Fibroblast of villous mesenchyme (primary cell): ENCODE data around the gene GPX2. TPM values are rescaled to one million over a fixed set of nuclear protein-coding genes. Genes with fewer than 3 reads are reported as not detected.

Experiments used
- DNase-seq: peaks from one replicate; pipeline ENCODE4 v3.0.0-alpha.2; 2010; ENCODE audit warnings: low read depth
- H3K4me3 ChIP-seq: 2 replicates; pipeline ENCODE4 v1.5.1; 2011; ENCODE audit warnings: low read depth, mild to moderate bottlenecking, low read length
- CTCF ChIP-seq: IDR thresholded peaks from 2 replicates; pipeline ENCODE4 v1.5.1; 2012; ENCODE audit warnings: low read depth, mild to moderate bottlenecking, low read length; ENCODE audit not compliant: insufficient read depth
- total RNA-seq: library from RNA; depleted of rRNA; stranded (reverse); fragments of >200 nt; gene quantifications from 2 replicates; pipeline ENCODE4 v1.2.3, GENCODE V29; 2012

Gene GPX2
- total RNA-seq, 1 donor: not detected

GRCh38 chr14:64950889-64951288, 8.3 kb upstream of the GPX2 start:
- no peak for DNase-seq
- no peak overlapping the region for H3K4me3 ChIP-seq
- TF ChIP-seq CTCF: no peak

DNA sequence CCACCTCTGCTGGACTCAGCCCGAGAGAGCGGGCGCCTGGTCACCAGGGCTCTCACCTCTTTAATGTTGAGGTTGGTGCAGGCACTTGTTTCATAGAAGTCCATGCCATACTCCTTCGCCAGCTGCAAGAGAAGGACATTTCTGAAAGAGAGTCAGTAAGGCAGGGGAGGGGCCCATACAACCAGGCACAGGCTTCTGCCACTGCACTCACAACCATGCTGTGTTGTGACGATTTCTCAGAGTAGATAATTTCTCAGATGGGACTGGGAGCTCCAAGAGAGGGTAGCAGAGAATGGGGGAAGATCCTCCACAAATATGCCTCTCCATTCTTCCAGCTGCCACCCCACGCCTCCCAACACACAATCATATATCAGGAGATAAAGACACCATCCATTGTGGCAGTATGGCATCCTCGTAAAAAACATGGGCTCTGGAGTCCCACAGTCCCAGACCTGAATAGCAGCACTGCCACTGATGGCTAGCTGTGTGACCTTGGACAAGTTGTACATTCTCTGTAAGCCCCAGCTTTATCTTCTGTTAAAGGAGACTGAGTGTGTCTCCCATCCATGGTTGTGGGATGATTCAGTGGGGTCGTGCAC, 6.2 kb upstream of the GPX2 start:
- no peak overlapping the region for H3K4me3 ChIP-seq
- no peak for DNase-seq
- TF ChIP-seq CTCF: no peak

DNA sequence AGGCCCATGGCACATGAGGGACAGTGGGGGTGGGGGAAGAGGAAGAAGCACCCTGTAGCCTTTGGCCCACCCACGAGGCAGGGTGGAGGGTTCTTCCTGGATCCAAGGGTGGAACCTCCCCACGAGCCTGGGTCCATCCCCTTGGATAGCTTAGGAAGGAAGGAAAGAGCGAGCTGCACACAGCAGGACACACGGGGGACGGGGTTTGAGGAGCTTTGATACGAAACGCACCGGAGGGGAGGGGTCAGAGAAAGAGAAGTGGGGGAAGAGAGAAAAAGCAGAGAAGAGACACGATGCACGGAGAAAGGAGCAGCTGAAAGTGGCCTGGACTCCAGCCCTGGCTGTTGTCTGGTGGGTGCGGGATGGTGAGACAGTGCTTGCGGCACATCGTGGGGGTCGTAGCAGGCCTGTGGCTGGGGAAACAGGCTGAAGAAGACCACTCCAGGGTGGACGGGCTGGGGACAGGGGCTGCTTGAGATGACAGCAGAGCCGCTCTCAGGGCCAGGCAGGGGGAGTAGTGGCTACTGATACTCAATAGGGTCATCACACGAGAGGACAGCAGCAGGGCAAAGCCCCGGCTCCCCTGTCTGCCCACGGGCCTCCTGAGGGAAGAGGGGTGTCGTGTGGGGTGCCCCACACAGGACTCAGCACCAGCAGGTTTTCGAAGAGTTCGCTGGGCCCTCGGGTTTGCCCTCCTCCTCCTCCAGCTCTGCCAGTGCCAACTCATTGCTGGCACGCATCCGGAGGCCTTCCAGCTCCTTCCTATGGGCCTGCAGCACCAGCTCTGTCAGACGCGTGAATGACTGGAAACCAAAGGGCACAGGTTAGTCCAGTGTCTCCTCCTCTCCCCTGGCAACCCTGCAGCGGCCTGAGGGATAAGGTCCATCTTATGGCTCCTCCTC, 5.4 kb upstream of the GPX2 start:
- no peak for TF ChIP-seq CTCF
- DNase-seq: no peak

DNA sequence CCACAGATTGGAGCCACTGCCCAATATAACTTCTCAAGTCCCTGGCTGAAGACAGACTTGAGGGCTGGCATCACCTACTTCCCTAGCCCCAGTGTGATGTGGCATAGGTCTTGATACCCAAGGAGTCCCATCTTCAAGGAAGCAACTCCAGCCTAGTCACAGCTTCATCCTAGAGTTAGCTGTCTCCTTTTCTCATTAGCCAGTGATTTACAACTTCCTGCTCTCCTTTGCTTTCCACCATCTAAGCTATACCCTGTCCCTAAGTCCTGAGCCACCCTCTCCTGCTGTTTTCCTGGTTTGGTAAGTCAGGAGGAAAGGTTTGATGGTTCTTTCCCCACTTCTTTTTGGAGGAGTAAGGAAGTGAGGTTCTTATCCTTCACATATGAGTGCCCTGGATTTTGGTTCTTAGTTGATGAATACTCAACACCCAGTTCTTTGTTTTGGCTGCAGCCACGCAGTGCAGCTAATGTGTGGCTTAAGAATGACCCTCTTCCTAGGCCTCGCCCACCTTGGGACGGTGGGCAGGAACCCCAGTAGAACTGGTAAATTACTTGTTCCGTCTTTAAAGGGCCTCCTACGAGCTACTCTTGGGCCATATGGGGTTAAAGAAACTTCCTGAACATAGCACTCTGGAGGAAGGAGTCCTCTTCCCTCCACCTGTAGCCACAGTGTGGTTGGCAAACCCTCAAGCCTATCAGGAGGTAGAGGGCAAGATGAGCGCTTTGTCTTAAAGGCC, 3.9 kb upstream of the GPX2 start:
- H3K4me3 ChIP-seq: no peak overlapping the region
- TF ChIP-seq CTCF: no peak

More for the DNA sequence above, 5.4 kb upstream of the GPX2 start:
- H3K4me3 ChIP-seq: no peak overlapping the region

GRCh38 chr14:64945431-64946178, 3.1 kb upstream of the GPX2 start:
- H3K4me3 ChIP-seq: no peak overlapping the region
- no peak for DNase-seq
- TF ChIP-seq CTCF: no peak

More for the DNA sequence above, 3.9 kb upstream of the GPX2 start:
- DNase-seq: no peak

DNA sequence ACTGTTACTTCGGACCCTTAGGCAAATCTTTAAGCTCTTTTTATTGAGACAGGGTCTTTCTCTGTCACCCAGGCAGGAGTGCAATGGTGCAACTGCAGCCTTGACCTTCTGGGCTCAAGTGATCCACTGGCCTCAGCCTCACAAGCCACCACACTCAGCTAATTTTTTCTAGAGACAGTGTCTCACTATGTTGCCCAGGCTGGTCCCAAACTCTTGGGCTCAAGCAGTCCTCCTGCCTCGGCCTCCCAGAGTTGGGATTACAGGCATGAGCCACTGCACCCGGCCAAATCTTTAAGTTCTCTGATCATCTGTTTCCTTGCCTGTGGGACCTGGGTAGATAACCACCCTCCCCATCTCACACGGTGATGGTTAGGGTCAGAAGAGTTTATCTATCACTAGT, 2.3 kb upstream of the GPX2 start:
- no peak for TF ChIP-seq CTCF
- no peak overlapping the region for H3K4me3 ChIP-seq
- no peak for DNase-seq
